Activated naive CD4-positive, alpha-beta T cell treated with anti-CD3 and anti-CD28 coated beads, Interleukin-2, amount 50 U/mL, for 72 hours (primary cell): ENCODE results near the gene GOLGA5. TPM values are rescaled to one million over a fixed set of nuclear protein-coding genes. Genes with fewer than 3 reads are reported as not detected.
"Not testable (repeated sequence)": the region's sequence is repeated elsewhere in the genome, so short reads cannot be mapped to it uniquely, and the experiment has no call there.

ENCODE experiments used
- ATAC-seq, 2 donors: fragments of 150-1000 bp; cut with Tn5 transposase; 2 replicates each; pipeline ENCODE4 v1.10.0; 2021; ENCODE audit warnings: mild to moderate bottlenecking in 2 of 2, moderate library complexity in 2 of 2
- DNase-seq, 2 donors: peaks; one replicate each; pipeline ENCODE4 v3.0.0; 2021 to 2022; ENCODE audit warnings: low spot score in 2 of 2
- H3K27ac Mint-ChIP-seq, 2 donors: one replicate each; pipeline ENCODE4 v1.8.0; 2022; ENCODE audit warnings: mild to moderate bottlenecking in 2 of 2, mixed read lengths in 2 of 2
- H3K36me3 Mint-ChIP-seq, 2 donors: one replicate each; pipeline ENCODE4 v1.8.0; 2022; ENCODE audit warnings: mixed read lengths in 2 of 2
- H3K9me3 Mint-ChIP-seq, 2 donors: one replicate each; pipeline ENCODE4 v1.8.0; 2022; ENCODE audit warnings: mixed read lengths in 2 of 2
- total RNA-seq, 2 donors: library from RNA; stranded (reverse); gene quantifications; one replicate each; pipeline ENCODE4 v1.2.3, GENCODE V29; 2022

GOLGA5 gene
- total RNA-seq, result 10 to 100 TPM; 13.5 to 17.6 TPM

- peak within 1 kb of the TSS; percentile 95 to 98 for H3K27ac Mint-ChIP-seq
- peak; percentile 99 for DNase-seq
- ATAC-seq, result peak; percentile 96 to 97
- peaks cover 38 to 43% of the 10 kb centered on the region in 2 donors for H3K36me3 Mint-ChIP-seq
- H3K9me3 Mint-ChIP-seq, result peaks cover 26% of the 10 kb centered on the region in 2 donors
Measured at GRCh38 chr14:92793709-92794546, at the start of gene GOLGA5. GOLGA5 (plus strand) TSS chr14:92794305; CDS start chr14:92797438, 3,133 bp downstream.

- peak in 1 of 2 donors; percentile 21 for ATAC-seq
- peak overlapping the region in 1 of 2 donors; percentile 36 for H3K27ac Mint-ChIP-seq
Measured at GRCh38 chr14:92747701-92748258, 46.3 kb upstream of the GOLGA5 start.

GRCh38 chr14:92748259-92749016 lies 45.7 kb upstream of the GOLGA5 start, which contains the start of gene LGMN:
LGMN (minus strand) TSS chr14:92748627; CDS start chr14:92732786, 15,841 bp downstream.
- Mint-ChIP-seq H3K9me3 (peaks cover 0 to 7% of the 10 kb centered on the region in 2 donors), H3K27ac (peak within 1 kb of the TSS in 1 of 2 donors; percentile 36), H3K36me3 (peaks cover 8 to 15% of the 10 kb centered on the region in 2 donors)
- ATAC-seq, result peak; percentile 90 to 96
- DNase-seq, result peak; percentile 80 to 82

More at GRCh38 chr14:92747701-92748258, 46.3 kb upstream of the GOLGA5 start:
- peaks cover 0 to 7% of the 10 kb centered on the region in 2 donors for H3K9me3 Mint-ChIP-seq
- H3K36me3 Mint-ChIP-seq, result peaks cover 8 to 15% of the 10 kb centered on the region in 2 donors
- no peak for DNase-seq

GRCh38 chr14:92750222-92750728 lies 43.8 kb upstream of the GOLGA5 start:
- DNase-seq, H3K27ac Mint-ChIP-seq, ATAC-seq, H3K9me3 Mint-ChIP-seq: not testable (repeated sequence)
- peaks cover 8 to 15% of the 10 kb centered on the region in 2 donors for H3K36me3 Mint-ChIP-seq

- Mint-ChIP-seq H3K36me3 (peaks cover 8 to 15% of the 10 kb centered on the region in 2 donors), H3K9me3 (peaks cover 0 to 7% of the 10 kb centered on the region in 2 donors), H3K27ac (no peak overlapping the region)
- ATAC-seq (no peak), DNase-seq (no peak)
Measured at GRCh38 chr14:92750994-92751400, 43.1 kb upstream of the GOLGA5 start.

- Mint-ChIP-seq H3K36me3 (peaks cover 8 to 15% of the 10 kb centered on the region in 2 donors), H3K27ac (no peak overlapping the region), H3K9me3 (peaks cover 0 to 7% of the 10 kb centered on the region in 2 donors)
- no peak for ATAC-seq
- DNase-seq, result no peak
Measured at GRCh38 chr14:92751819-92752218, 42.3 kb upstream of the GOLGA5 start.

- DNase-seq, result no peak
- Mint-ChIP-seq H3K36me3 (peaks cover 11 to 15% of the 10 kb centered on the region in 2 donors), H3K9me3 (peaks cover 0 to 7% of the 10 kb centered on the region in 2 donors), H3K27ac (no peak overlapping the region)
- no peak for ATAC-seq
Measured at GRCh38 chr14:92753250-92753649, 40.9 kb upstream of the GOLGA5 start.

- DNase-seq (no peak), ATAC-seq (no peak)
- H3K9me3 Mint-ChIP-seq, result peaks cover 0 to 9% of the 10 kb centered on the region in 2 donors
- no peak overlapping the region for H3K27ac Mint-ChIP-seq
- H3K36me3 Mint-ChIP-seq, result peaks cover 5 to 17% of the 10 kb centered on the region in 2 donors
Measured at GRCh38 chr14:92754966-92755365, 39.1 kb upstream of the GOLGA5 start.

- peaks cover 0 to 9% of the 10 kb centered on the region in 2 donors for H3K9me3 Mint-ChIP-seq
- DNase-seq (no peak), ATAC-seq (no peak)
- no peak overlapping the region for H3K27ac Mint-ChIP-seq
- peaks cover 0 to 12% of the 10 kb centered on the region in 2 donors for H3K36me3 Mint-ChIP-seq
Measured at GRCh38 chr14:92755495-92755894, 38.6 kb upstream of the GOLGA5 start.

- ATAC-seq, result no peak
- Mint-ChIP-seq H3K9me3 (peaks cover 0 to 9% of the 10 kb centered on the region in 2 donors), H3K27ac (no peak overlapping the region), H3K36me3 (peaks cover 0 to 10% of the 10 kb centered on the region in 2 donors)
- DNase-seq, result no peak
Measured at GRCh38 chr14:92756446-92756845, 37.7 kb upstream of the GOLGA5 start.

GRCh38 chr14:92759300-92759678 lies 34.8 kb upstream of the GOLGA5 start:
- DNase-seq, result no peak
- ATAC-seq, result peak in 1 of 2 donors; percentile 70
- peaks cover 0 to 9% of the 10 kb centered on the region in 2 donors for H3K9me3 Mint-ChIP-seq
- peaks cover 0 to 10% of the 10 kb centered on the region in 2 donors for H3K36me3 Mint-ChIP-seq
- no peak overlapping the region for H3K27ac Mint-ChIP-seq

GRCh38 chr14:92759679-92760523 lies 34.2 kb upstream of the GOLGA5 start:
- Mint-ChIP-seq H3K27ac (peak overlapping the region in 1 of 2 donors; percentile 76), H3K36me3 (peaks cover 0 to 10% of the 10 kb centered on the region in 2 donors), H3K9me3 (peaks cover 0 to 9% of the 10 kb centered on the region in 2 donors)
- ATAC-seq (peak; percentile 76 to 81), DNase-seq (peak in 1 of 2 donors; percentile 20)

GRCh38 chr14:92760524-92760805 lies 33.6 kb upstream of the GOLGA5 start:
- DNase-seq, result no peak
- Mint-ChIP-seq H3K36me3 (peaks cover 0 to 10% of the 10 kb centered on the region in 2 donors), H3K9me3 (peaks cover 0 to 9% of the 10 kb centered on the region in 2 donors), H3K27ac (no peak overlapping the region)
- no peak for ATAC-seq

GRCh38 chr14:92763666-92764631 lies 30.2 kb upstream of the GOLGA5 start:
- not testable (repeated sequence) for H3K36me3 Mint-ChIP-seq, H3K27ac Mint-ChIP-seq, H3K9me3 Mint-ChIP-seq, DNase-seq, ATAC-seq

- ATAC-seq (peak; percentile 88 to 97), DNase-seq (peak in 1 of 2 donors; percentile 42)
- peak overlapping the region in 1 of 2 donors; percentile 50 for H3K27ac Mint-ChIP-seq
- H3K36me3 Mint-ChIP-seq, H3K9me3 Mint-ChIP-seq: not testable (repeated sequence)
Measured at GRCh38 chr14:92768236-92768635, 25.9 kb upstream of the GOLGA5 start.
